ENCODE data around the gene DIS3L.
"Not testable (repeated sequence)": the region's sequence is repeated elsewhere in the genome, so short reads cannot be mapped to it uniquely, and the experiment has no call there.

DIS3L gene

DNA sequence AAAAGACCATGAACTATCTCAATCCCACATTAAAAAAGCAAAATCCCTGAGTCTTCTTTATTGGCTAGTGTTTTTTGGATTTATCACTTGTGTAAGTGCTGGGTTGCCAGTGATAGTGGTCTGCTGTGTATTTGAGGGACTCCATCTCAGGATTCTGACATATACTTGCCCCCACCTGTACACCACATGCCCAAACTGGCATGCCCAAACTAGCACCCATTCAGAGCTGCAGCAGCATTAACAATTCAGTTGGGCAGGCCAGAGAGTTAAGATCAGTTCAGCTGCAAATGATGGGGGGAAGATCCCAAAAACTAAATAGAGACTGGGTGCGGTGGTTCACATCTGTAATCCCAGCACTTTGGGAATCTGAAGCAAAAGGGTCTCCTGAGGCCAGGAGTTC lies 69.4 kb downstream of the DIS3L start:
- Mint-ChIP-seq H3K9me3 (no peaks in the 10 kb centered on the region), H3K27me3 (ENCODE audit: low read depth) (no peaks in the 10 kb centered on the region), H3K4me3 (no peak overlapping the region), H3K36me3 (ENCODE audit: low read depth) (no peaks in the 10 kb centered on the region), H3K27ac (no peak overlapping the region), H3K4me1 (no peaks in the 10 kb centered on the region)
- TF ChIP-seq, protein P1, sequence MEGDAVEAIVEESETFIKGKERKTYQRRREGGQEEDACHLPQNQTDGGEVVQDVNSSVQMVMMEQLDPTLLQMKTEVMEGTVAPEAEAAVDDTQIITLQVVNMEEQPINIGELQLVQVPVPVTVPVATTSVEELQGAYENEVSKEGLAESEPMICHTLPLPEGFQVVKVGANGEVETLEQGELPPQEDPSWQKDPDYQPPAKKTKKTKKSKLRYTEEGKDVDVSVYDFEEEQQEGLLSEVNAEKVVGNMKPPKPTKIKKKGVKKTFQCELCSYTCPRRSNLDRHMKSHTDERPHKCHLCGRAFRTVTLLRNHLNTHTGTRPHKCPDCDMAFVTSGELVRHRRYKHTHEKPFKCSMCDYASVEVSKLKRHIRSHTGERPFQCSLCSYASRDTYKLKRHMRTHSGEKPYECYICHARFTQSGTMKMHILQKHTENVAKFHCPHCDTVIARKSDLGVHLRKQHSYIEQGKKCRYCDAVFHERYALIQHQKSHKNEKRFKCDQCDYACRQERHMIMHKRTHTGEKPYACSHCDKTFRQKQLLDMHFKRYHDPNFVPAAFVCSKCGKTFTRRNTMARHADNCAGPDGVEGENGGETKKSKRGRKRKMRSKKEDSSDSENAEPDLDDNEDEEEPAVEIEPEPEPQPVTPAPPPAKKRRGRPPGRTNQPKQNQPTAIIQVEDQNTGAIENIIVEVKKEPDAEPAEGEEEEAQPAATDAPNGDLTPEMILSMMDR (IDR thresholded peaks at IDR 0.05; ENCODE audit: unreplicated experiment in 3 of 3) = no peak

DNA sequence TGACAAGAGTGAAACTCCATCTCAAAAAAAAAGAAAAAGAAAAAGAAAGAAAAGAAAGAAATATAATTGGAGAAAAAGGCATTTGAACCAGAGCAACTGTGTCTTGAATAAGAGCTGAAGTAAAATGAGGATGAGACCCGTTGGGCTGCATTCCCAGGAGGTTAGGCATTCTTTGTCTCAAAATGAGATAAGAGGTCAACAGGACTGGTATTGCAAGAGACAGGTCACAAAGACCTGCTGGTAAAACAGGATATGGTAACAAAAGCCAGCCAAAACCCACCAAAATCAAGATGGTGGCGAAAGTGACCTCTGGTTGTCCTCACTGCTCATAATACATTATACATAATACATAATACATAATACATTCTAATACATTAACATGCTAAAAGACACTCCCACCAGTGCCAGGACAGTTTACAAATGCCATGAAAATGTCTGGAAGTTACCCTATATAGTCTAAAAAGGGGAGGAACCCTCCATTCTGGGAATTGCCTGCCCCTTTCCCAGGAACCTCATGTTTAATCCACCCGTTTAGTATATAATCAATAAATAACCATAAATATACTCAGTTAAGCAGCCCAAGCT lies 71.7 kb downstream of the DIS3L start:
- H3K4me3 Mint-ChIP-seq = no peak overlapping the region
- TF ChIP-seq, protein P1 (IDR thresholded peaks at IDR 0.05; ENCODE audit: unreplicated experiment in 3 of 3) = no peak
- H3K36me3 Mint-ChIP-seq (ENCODE audit: low read depth) = no peaks in the 10 kb centered on the region
- no peaks in the 10 kb centered on the region for H3K9me3 Mint-ChIP-seq
- no peak overlapping the region for H3K27ac Mint-ChIP-seq
- H3K27me3 Mint-ChIP-seq (ENCODE audit: low read depth) = no peaks in the 10 kb centered on the region
- peaks cover 7% of the 10 kb centered on the region for H3K4me1 Mint-ChIP-seq

DNA sequence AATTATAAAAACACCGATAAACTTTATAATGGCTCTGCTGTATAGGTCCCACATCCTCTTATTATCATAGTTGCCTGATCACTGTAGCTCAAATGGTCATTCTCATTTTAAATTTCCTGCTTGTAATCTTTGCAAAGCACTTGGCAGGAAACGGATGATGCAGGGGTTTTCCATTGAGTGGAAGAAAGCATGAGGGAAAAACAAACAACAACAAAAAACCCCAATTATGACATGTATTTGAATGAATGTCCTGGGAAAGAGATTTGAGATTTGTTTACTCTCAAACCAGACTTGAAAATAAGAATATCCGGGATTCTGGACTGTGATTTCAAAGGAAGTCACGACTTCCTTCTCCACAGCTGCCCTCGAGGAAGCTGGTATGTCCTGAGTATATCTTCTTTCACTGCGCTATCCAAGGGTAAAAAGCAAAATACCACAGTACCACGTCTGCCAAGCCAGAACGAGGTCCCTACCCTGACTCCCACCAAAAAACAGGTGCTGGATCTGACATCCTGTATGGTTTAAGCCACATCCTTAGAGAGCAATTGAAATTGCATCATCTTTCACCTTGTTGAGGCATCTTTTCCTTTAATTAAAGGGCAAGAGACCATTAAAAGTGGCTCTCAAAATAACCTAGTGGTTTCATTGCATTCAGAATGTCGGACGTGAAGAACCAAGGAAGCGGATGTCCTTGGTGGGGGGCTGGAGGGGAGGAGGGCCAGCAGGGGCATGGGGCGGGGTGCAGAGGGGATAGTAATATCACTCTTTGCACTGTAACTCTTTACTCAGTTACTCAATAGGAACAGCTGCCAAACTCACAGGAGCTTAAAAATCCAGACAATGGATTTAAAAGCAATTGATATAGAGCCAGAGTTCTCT lies 76.6 kb downstream of the DIS3L start:
- Mint-ChIP-seq H3K36me3 (ENCODE audit: low read depth) (no peaks in the 10 kb centered on the region), H3K4me1 (peaks cover 11% of the 10 kb centered on the region), H3K9me3 (peaks cover 5% of the 10 kb centered on the region), H3K27me3 (ENCODE audit: low read depth) (no peaks in the 10 kb centered on the region), H3K4me3 (peak overlapping the region in 2 of 3 experiments; percentile 30 to 64), H3K27ac (peak overlapping the region; percentile 61 to 89 (median 84))
- TF ChIP-seq, protein P1 (IDR thresholded peaks at IDR 0.05; ENCODE audit: unreplicated experiment in 3 of 3) = no peak

DNA sequence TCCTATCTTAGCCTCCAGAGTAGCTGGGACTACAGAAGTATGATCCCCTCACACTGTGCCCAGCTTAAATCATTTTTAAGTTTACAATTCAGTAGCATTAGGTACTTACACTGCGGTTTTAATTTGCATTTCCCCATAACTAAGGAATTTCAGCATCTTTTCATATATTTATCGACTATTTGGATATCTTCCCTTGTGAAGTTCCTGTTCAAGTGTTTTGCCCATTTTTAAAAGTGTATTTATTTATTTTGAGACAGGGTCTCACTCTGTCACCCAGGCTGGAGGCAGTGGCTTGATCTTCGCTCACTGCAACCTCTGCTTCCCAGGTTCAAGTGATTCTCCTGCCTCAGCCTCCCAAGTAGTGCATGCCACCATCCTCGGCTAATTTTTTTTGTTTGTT lies 80.8 kb downstream of the DIS3L start:
- no peaks in the 10 kb centered on the region for H3K27me3 Mint-ChIP-seq (ENCODE audit: low read depth)
- no peak overlapping the region for H3K27ac Mint-ChIP-seq
- TF ChIP-seq, protein P1 (IDR thresholded peaks at IDR 0.05; ENCODE audit: unreplicated experiment in 3 of 3) = no peak
- H3K4me3 Mint-ChIP-seq = no peak overlapping the region
- peaks cover 5% of the 10 kb centered on the region for H3K9me3 Mint-ChIP-seq
- H3K36me3 Mint-ChIP-seq (ENCODE audit: low read depth) = no peaks in the 10 kb centered on the region
- peaks cover 11% of the 10 kb centered on the region for H3K4me1 Mint-ChIP-seq

DNA sequence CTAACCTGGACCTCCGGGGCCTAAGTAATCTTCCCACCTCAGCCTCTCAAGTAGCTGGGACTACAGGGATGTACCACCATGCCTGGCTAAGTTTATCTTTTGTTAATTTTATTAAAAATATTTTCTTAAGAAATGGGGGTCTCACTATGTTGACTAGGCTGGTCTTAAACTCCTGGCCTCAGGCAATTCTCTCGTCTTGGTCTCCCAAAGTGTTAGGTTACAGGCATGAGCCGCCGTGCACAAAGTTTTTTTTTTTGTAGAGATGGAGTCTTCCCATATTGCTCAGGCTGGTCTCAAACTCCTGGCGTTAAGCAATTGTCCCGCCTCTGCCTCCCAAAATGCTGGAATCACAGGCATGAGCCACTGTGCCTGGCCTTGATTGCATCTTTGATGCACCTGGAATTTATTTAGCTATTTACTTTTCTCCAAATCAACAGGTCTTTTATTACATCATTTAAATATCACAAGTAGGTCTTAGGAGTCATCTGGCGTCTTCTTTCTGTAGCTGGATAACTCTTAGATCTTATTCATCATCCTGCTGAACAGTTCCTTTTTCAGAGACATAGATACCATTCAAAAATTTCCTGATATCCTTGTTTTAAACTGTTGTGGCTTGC lies 85.6 kb downstream of the DIS3L start:
- H3K27ac Mint-ChIP-seq = no peak overlapping the region
- H3K36me3 Mint-ChIP-seq (ENCODE audit: low read depth) = no peaks in the 10 kb centered on the region
- H3K4me1 Mint-ChIP-seq = no peaks in the 10 kb centered on the region
- TF ChIP-seq, protein P1 (IDR thresholded peaks at IDR 0.05; ENCODE audit: unreplicated experiment in 3 of 3) = no peak
- H3K27me3 Mint-ChIP-seq (ENCODE audit: low read depth) = no peaks in the 10 kb centered on the region
- peaks cover 5% of the 10 kb centered on the region for H3K9me3 Mint-ChIP-seq
- no peak overlapping the region for H3K4me3 Mint-ChIP-seq

DNA sequence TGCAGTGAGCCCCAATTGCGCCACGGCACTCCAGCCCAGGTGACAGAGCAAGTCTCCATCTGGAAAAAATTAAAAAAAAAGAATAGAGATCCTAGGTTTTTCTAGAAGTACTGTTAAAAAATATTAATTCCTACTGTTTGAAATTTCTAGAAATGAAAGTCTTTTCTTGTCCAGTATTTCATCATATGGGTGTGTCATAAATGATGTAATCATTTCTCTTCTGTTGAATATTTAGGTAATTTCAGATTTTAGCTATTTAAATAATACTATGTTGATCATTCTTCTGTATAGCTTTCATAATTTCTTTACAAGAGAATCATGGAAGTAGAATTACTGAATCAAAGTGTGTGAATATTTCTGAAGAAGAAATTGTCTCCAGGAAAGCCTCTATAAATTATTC lies 88.0 kb downstream of the DIS3L start:
- not testable (repeated sequence) for H3K36me3 Mint-ChIP-seq (ENCODE audit: low read depth); H3K4me3 Mint-ChIP-seq; H3K27me3 Mint-ChIP-seq (ENCODE audit: low read depth); H3K27ac Mint-ChIP-seq; H3K4me1 Mint-ChIP-seq; H3K9me3 Mint-ChIP-seq
